HG02840 (cell line): Measurements from ENCODE around the gene TGFBR3.
"Not testable (repeated sequence)": the region's sequence is repeated elsewhere in the genome, so short reads cannot be mapped to it uniquely, and the experiment has no call there.

Experiments
- ATAC-seq: cut with Tn5 transposase; IDR thresholded peaks from one replicate; pipeline ENCODE4 v1.9.1; 2021; ENCODE audit warnings: mild to moderate bottlenecking, moderate library complexity, moderate number of reproducible peaks; ENCODE audit not compliant: unreplicated experiment, low FRiP score

Gene TGFBR3

GRCh38 chr1:91852011-91852410 lies 33.9 kb downstream of the TGFBR3 start:
- ATAC-seq, result not testable (repeated sequence)

DNA sequence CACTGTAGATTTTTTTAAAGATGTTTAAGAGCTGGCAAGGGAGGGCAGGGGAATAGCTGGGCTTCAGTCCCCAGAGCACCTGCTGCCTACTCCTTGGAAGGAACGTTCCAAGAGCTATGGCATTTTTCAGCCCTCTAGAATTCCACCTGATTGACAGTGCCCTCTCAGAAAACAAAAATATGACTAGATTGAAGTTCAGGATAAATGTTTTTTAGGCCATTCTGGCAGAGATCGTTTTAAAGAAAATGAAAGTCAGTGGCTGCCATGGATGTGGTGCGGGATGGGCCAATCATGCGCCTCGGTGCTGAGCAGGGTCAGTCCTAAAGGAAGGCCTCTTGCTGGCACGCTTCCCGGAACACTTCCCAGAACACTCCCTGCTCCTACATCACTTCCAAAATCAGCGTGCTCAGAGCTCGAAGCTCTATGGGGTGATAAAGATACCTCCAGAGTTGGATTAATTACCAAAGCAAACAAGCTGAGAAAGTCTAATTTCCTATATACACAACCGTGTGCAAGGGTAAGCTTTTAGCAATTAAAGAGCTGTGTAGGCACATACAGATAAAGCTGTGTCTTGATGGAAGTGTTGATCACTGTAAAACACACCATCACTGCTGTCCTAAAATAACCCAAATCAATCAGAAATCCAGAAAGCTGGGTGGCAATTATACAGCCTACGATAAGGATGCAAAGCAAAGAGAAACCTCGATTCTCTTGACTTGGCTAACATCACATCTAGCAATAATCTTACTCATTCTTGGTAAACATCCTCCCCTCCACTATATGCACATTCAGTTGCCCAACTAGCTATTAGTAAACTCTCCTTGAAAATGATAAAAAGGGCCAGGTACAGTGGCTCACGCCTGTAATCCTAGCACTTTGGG lies 34.6 kb downstream of the TGFBR3 start:
- no peak for ATAC-seq

DNA sequence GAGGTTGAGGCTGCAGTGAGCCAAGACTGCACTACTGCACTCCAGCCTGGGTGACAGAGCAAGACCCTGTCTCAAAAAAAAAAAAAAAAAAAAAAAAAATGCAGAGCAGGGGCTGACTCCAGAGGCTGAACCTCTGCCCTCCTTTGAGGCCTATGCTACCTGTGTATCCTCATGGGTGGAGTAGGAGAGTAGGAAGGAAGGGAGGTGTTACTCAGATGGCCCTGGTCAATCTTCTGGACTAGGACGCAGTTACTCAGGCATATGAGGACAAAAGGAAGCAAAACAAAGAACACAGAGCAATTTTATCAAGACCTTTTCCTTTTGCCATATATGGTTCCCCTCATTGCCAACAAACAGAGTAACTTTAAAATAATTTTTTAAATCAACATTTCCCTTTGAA lies 35.2 kb downstream of the TGFBR3 start:
- no peak for ATAC-seq

GRCh38 chr1:91847851-91848250 lies 38.1 kb downstream of the TGFBR3 start:
- ATAC-seq, result no peak

- no peak for ATAC-seq
Observed at GRCh38 chr1:91846639-91847013, 39.3 kb downstream of the TGFBR3 start.

- no peak for ATAC-seq
Observed at GRCh38 chr1:91846007-91846638, 39.8 kb downstream of the TGFBR3 start.

DNA sequence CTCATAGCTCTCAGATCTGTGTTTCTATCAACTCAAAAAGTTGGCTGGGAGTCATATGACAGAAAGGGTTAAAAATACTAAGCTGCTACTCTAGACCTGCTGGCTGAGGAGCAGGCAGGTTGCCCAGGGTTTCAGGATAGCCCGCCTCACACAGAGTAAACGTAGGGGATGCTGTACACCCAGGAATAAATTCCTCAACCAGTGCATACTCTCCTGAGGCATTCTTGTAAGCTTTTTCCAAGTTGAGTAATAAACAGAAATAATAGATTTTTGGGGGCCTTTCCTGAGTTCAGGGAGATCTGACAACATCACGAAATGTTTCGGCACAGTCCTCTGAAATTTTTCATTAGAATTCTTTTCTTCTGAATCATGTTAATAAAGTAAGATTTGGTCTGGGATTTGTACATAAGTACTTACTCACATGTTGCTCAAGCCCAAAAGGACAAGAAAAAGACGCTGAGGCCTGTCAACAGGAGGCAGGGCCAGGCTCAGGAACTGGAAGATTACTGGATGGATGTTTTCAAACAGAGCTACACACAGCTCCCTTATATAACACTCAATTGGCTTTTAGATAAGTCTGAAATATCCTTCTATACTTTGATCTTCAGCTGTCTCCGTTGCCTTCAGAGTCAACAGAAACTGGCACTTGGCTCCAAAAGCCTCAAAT lies 41.0 kb downstream of the TGFBR3 start:
- no peak for ATAC-seq

DNA sequence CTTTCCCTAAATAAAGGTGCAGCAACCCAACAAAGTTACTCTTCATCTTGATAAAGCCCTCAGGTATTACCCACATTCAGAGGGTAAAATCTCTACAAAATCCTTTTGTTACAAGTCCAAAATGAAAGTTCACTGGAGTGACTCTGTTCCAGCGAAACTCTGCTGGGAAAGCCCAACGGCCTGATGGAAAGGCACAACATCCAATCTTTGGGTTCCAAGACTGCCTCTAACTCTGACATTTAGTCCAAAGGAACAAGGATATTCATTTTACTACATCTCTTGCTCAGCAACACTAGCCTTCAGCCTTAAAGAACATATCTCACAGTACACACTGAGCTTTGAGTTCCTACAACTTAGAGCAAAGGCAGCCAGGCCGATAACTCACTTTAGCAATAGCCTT lies 42.1 kb downstream of the TGFBR3 start:
- ATAC-seq, result no peak

GRCh38 chr1:91842563-91842962 lies 43.4 kb downstream of the TGFBR3 start:
- no peak for ATAC-seq

- no peak for ATAC-seq
Observed at GRCh38 chr1:91842056-91842455, 43.9 kb downstream of the TGFBR3 start.

- not testable (repeated sequence) for ATAC-seq
Observed at GRCh38 chr1:91840276-91840675, 45.7 kb downstream of the TGFBR3 start.

DNA sequence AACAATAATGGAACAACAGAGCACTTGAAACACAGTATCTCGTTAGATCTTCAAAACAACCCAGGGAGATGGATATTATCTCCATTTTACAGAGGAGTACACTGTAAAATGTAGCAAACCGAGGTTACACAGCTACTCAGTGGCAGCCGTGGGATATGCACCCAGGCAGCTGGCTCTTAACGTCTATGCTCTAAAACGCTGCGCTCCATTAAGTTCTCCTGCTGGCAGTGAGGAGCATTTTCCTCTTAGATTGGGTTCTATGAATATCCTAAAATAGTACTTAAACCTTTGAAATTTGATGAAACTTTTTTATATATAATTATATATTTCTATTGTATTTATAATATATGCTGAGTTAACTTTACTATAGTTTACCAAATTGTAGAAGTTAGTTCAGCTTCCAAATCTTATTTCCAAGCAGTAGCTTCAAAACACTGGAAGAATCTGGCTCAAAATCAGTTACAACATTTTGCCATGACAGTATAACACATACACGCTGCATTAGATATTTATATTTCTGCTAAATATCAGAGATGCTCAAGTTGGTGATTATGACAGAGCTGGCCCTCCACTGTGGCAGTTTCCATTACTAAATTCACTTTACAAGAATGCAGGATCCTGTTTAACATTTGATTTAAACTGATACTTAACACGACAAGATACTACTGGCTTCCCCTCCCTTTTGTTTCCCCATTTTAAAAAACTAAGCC lies 49.5 kb downstream of the TGFBR3 start:
- no peak for ATAC-seq

GRCh38 chr1:91835087-91835521 lies 50.8 kb downstream of the TGFBR3 start:
- ATAC-seq, result no peak

GRCh38 chr1:91834549-91834948 lies 51.4 kb downstream of the TGFBR3 start:
- ATAC-seq, result not testable (repeated sequence)

DNA sequence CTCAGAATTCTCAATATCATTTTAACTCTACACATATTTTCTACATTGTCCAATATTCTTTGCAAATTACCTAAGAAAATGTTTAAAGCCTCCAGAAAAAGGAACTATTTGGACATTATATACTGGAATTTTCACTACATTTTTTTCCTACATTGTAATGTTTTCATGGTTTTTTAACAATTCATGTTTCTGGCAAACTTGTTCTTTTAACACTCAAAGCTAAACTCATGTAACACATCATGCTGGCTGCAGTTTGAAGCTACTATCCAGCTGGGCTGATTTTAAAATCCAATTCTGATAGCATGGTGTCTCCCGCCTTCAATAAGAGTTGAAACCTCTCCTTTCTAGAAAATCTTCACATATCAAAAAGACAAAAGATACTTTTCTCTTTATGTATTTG lies 52.0 kb downstream of the TGFBR3 start:
- no peak for ATAC-seq

GRCh38 chr1:91831132-91831930 lies 54.6 kb downstream of the TGFBR3 start:
- no peak for ATAC-seq

- ATAC-seq, result no peak
Observed at GRCh38 chr1:91830242-91831131, 55.5 kb downstream of the TGFBR3 start.

GRCh38 chr1:91829293-91830153 lies 56.4 kb downstream of the TGFBR3 start:
- no peak for ATAC-seq
